ENCODE results near the gene AP1M1.

- TF ChIP-seq EP300 (IDR thresholded peaks at IDR 0.05; ENCODE audit: borderline replicate concordance) (no peak), TEAD4 (IDR thresholded peaks at IDR 0.05) (no peak), TAF1 (IDR thresholded peaks at IDR 0.05; ENCODE audit: low read depth) (no peak)
- TF ChIP-seq, protein P1, sequence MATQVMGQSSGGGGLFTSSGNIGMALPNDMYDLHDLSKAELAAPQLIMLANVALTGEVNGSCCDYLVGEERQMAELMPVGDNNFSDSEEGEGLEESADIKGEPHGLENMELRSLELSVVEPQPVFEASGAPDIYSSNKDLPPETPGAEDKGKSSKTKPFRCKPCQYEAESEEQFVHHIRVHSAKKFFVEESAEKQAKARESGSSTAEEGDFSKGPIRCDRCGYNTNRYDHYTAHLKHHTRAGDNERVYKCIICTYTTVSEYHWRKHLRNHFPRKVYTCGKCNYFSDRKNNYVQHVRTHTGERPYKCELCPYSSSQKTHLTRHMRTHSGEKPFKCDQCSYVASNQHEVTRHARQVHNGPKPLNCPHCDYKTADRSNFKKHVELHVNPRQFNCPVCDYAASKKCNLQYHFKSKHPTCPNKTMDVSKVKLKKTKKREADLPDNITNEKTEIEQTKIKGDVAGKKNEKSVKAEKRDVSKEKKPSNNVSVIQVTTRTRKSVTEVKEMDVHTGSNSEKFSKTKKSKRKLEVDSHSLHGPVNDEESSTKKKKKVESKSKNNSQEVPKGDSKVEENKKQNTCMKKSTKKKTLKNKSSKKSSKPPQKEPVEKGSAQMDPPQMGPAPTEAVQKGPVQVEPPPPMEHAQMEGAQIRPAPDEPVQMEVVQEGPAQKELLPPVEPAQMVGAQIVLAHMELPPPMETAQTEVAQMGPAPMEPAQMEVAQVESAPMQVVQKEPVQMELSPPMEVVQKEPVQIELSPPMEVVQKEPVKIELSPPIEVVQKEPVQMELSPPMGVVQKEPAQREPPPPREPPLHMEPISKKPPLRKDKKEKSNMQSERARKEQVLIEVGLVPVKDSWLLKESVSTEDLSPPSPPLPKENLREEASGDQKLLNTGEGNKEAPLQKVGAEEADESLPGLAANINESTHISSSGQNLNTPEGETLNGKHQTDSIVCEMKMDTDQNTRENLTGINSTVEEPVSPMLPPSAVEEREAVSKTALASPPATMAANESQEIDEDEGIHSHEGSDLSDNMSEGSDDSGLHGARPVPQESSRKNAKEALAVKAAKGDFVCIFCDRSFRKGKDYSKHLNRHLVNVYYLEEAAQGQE (IDR thresholded peaks at IDR 0.05; ENCODE audit: low read depth) = no peak
Observed at GRCh38 chr19:16232568-16232967, 34.9 kb downstream of the AP1M1 start.

Measured in Ishikawa (cell line).